DND-41 (cell line): ENCODE measurements around the gene FGF18.

Experiments used
- EZH2 ChIP-seq: IDR thresholded peaks from 3 replicates; pipeline ENCODE4 v1.6.1; 2012; ENCODE audit warnings: borderline replicate concordance, low read depth, mild to moderate bottlenecking, moderate library complexity, low read length, inconsistent platforms; ENCODE audit not compliant: severe bottlenecking
- TF ChIP-seq, protein P1 (sequence below): IDR thresholded peaks from 2 replicates; pipeline ENCODE4 v1.5.1; 2012; ENCODE audit warnings: borderline replicate concordance, low read length, moderate library complexity, mild to moderate bottlenecking; ENCODE audit not compliant: poor library complexity, severe bottlenecking; ENCODE audit errors: extremely low read depth

DNA sequence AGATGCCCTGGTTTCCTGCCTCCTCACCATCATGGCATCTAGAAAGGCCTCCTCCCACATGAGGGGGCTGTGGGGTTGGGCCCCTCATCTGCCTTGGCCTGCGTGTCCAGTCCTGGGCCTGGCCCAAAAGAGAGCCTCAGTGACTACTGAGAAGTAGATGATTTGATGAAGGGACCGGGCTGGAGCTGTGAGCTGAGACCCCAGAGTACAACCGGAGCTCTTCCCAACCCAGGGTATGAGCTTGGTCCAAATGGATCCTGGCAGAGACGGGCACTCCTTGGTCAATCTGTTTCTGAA lies 62.9 kb downstream of the FGF18 start:
- TF ChIP-seq, protein P1, sequence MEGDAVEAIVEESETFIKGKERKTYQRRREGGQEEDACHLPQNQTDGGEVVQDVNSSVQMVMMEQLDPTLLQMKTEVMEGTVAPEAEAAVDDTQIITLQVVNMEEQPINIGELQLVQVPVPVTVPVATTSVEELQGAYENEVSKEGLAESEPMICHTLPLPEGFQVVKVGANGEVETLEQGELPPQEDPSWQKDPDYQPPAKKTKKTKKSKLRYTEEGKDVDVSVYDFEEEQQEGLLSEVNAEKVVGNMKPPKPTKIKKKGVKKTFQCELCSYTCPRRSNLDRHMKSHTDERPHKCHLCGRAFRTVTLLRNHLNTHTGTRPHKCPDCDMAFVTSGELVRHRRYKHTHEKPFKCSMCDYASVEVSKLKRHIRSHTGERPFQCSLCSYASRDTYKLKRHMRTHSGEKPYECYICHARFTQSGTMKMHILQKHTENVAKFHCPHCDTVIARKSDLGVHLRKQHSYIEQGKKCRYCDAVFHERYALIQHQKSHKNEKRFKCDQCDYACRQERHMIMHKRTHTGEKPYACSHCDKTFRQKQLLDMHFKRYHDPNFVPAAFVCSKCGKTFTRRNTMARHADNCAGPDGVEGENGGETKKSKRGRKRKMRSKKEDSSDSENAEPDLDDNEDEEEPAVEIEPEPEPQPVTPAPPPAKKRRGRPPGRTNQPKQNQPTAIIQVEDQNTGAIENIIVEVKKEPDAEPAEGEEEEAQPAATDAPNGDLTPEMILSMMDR: no peak
- TF ChIP-seq EZH2: no peak
